Fibroblast of lung (primary cell): ENCODE data around the gene KIAA0232. TPM values are rescaled to one million over a fixed set of nuclear protein-coding genes. Genes with fewer than 3 reads are reported as not detected.

ENCODE experiments used
- DNase-seq, 2 donors: peaks; one replicate each; pipeline versions ENCODE4 v3.0.0 to v3.0.0-alpha.2; 2010; ENCODE audit warnings: low read depth in 2 of 2
- H2AFZ ChIP-seq: 2 replicates; pipeline ENCODE4 v1.5.1; 2012; ENCODE audit warnings: low read length, control low read depth, inconsistent platforms
- H3K27ac ChIP-seq: 2 replicates; pipeline ENCODE4 v1.5.1; 2011; ENCODE audit warnings: low read length, control low read depth; ENCODE audit not compliant: insufficient read depth
- H3K27me3 ChIP-seq: 2 replicates; pipeline ENCODE4 v1.5.1; 2011; ENCODE audit warnings: mild to moderate bottlenecking, low read length; ENCODE audit not compliant: control insufficient read depth, insufficient read depth
- H3K36me3 ChIP-seq: 2 replicates; pipeline ENCODE4 v1.5.1; 2011; ENCODE audit warnings: low read length; ENCODE audit not compliant: control insufficient read depth, insufficient read depth
- H3K4me1 ChIP-seq: 2 replicates; pipeline ENCODE4 v1.5.1; 2011; ENCODE audit warnings: low read length; ENCODE audit not compliant: control insufficient read depth, insufficient read depth; ENCODE audit errors: extremely low read depth
- H3K4me2 ChIP-seq: 2 replicates; pipeline ENCODE4 v1.5.1; 2011; ENCODE audit warnings: low read length, control low read depth; ENCODE audit not compliant: insufficient read depth; ENCODE audit errors: extremely low read depth
- H3K4me3 ChIP-seq, 4 experiments: fragments of 200-600 bp in 1 of 4; sonication (generic) in 1 of 4; replicated peaks in 1 of 4; 2 replicates each; pipeline ENCODE4 v1.5.1; 2011 to 2016; ENCODE audit warnings: low read length in 4 of 4, low read depth in 3 of 4, mild to moderate bottlenecking in 3 of 4, control low read depth in 2 of 4, inconsistent platforms in 1 of 4, mixed read lengths in 1 of 4; ENCODE audit not compliant: insufficient read depth in 1 of 4; ENCODE audit errors: control extremely low read depth in 1 of 4
- H3K79me2 ChIP-seq: 2 replicates; pipeline ENCODE4 v1.5.1; 2012; ENCODE audit warnings: mild to moderate bottlenecking, low read length, inconsistent platforms; ENCODE audit not compliant: control insufficient read depth, insufficient read depth
- H3K9ac ChIP-seq: 2 replicates; pipeline ENCODE4 v1.5.1; 2011; ENCODE audit warnings: mild to moderate bottlenecking, low read length, control low read depth; ENCODE audit not compliant: insufficient read depth
- H3K9me3 ChIP-seq: 2 replicates; pipeline ENCODE4 v1.5.1; 2012; ENCODE audit warnings: low read depth, low read length; ENCODE audit not compliant: control insufficient read depth, insufficient read depth
- H4K20me1 ChIP-seq: 2 replicates; pipeline ENCODE4 v1.5.1; 2011; ENCODE audit warnings: low read length; ENCODE audit not compliant: control insufficient read depth, insufficient read depth; ENCODE audit errors: extremely low read depth
- EZH2 ChIP-seq: IDR thresholded peaks from 2 replicates; pipeline ENCODE4 v1.5.1; 2012; ENCODE audit warnings: low read length, control low read depth, mild to moderate bottlenecking; ENCODE audit errors: missing control alignments
- polyA plus RNA-seq, 2 donors: library from polyadenylated mRNA; depleted of rRNA in 1 of 2; stranded (reverse) in 1 of 2; unstranded in 1 of 2; fragments of >200 nt; gene quantifications; 2 replicates each; pipeline ENCODE4 v1.2.1, GENCODE V29; 2011 to 2012; ENCODE audit warnings: missing spikeins in 1 of 2
- total RNA-seq: library from RNA; depleted of rRNA; stranded (reverse); fragments of >200 nt; gene quantifications from 2 replicates; pipeline ENCODE4 v1.2.1, GENCODE V29; 2014
- TF ChIP-seq, protein P1 (sequence below), 2 donors: IDR thresholded peaks in 1 of 2; conservative IDR thresholded peaks in 1 of 2; 1 replicate in 1 of 2; 2 replicates in 1 of 2; pipeline ENCODE4 v1.5.1; 2011 to 2012; ENCODE audit warnings: low read length in 2 of 2, control low read depth in 1 of 2, inconsistent platforms in 1 of 2, low read depth in 1 of 2, mild to moderate bottlenecking in 1 of 2

The KIAA0232 gene
- total and polyA plus RNA-seq, 2 donors (not counting 1 experiment from before 2014, with no cell fraction given), result 18.0 to 18.8 TPM

DNA sequence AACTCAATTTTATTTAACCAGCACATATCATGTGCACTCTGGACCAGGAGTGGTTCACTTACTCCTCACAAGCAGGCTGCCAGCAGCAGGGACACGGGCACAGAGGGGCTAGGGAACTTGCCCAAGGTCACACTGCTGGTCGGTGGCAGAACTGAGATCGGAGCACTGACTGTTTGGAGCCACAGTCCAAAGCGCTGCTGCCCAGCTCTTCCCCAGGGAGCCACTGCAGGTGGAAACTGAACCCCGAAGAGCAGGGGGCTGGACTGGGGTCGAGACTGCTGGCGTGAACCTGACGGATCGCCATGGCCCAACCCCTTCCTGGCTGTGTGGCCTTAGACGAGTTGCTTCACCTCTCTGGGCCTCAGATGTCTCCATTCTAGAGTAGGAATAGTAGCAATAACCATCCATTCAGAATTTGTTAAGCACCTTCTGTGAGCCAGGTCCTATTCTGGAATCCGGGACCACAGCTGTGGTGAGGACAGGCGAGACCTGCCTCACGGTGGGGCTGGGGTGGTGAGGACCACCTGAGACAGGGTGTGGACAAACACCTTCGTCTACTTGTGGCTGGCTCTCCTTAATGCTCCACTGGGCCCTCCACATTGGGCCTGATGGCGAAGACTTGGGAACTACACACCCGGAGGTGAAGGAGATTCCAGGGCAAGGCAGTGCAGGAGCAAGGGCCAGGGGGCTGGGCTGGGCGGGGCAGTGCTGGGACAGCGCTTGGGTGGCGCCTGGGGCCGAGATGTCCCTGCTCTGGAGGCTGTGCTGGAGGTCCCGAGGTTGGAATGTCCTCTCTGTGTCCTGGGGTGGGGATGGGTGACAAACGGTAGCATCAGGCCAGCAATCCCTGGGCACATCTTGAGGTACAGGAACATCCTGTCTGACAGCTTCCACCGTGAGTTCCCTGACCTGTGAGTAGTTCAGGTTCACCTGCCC lies 32.0 kb upstream of the KIAA0232 start:
- no peaks in the 10 kb centered on the region for H3K27me3 ChIP-seq
- DNase-seq, result no peak
- H3K27ac ChIP-seq, result no peak overlapping the region
- H3K79me2 ChIP-seq, result no peaks in the 10 kb centered on the region
- H3K9ac ChIP-seq, result no peak overlapping the region
- H3K9me3 ChIP-seq, result no peaks in the 10 kb centered on the region
- H4K20me1 ChIP-seq, result no peaks in the 10 kb centered on the region
- no peak overlapping the region for H3K4me3 ChIP-seq
- H3K4me2 ChIP-seq, result no peak overlapping the region
- H3K36me3 ChIP-seq, result no peaks in the 10 kb centered on the region
- TF ChIP-seq, protein P1, sequence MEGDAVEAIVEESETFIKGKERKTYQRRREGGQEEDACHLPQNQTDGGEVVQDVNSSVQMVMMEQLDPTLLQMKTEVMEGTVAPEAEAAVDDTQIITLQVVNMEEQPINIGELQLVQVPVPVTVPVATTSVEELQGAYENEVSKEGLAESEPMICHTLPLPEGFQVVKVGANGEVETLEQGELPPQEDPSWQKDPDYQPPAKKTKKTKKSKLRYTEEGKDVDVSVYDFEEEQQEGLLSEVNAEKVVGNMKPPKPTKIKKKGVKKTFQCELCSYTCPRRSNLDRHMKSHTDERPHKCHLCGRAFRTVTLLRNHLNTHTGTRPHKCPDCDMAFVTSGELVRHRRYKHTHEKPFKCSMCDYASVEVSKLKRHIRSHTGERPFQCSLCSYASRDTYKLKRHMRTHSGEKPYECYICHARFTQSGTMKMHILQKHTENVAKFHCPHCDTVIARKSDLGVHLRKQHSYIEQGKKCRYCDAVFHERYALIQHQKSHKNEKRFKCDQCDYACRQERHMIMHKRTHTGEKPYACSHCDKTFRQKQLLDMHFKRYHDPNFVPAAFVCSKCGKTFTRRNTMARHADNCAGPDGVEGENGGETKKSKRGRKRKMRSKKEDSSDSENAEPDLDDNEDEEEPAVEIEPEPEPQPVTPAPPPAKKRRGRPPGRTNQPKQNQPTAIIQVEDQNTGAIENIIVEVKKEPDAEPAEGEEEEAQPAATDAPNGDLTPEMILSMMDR (conservative IDR thresholded peaks at IDR 0.05 in 1 of 2, IDR thresholded peaks at IDR 0.05 in 1 of 2; ENCODE audit: low read depth in 1 of 2, low read length in 2 of 2), result no peak
- no peak for TF ChIP-seq EZH2
- no peak overlapping the region for H2AFZ ChIP-seq
- peaks cover 8% of the 10 kb centered on the region for H3K4me1 ChIP-seq

DNA sequence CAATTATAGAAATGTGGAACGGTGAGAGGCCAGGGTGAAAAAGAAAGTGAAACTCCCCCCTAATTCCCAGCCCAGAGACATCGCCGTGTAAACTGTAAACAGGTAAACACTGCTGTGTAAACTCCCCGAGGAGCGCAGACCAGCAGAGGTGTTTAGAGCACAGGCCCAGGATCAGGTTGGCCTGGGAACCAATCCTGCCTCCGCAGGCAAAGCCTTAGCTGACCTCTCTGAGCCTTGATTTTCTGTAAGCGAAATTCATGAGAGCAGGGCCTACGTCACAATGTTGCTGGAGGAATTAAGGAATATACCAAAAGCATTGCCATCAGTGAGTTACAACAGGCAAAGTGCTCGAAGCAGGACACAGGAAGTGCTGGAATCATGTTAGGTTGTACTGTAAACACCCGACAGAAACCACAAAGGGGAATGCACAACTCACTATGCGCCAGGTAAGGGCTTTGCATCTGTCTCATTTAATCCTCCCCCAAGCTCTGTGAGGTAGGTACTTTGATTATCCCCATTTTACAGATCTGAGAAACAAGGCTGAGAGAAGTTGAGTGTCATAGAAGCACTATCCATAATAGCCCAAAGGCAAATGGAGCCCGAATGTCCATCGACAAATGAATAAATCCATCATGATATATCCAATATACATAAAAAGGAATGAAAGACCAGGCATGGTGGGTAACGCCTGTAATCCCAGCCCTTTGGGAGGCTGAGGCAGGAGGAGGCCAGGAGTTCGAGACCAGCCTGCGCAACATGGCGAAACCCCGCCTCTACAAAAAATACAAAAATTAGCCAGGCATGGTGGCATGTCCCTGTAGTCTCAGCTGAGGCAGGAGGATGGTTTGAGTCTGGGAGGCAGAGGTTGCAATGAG lies 30.7 kb upstream of the KIAA0232 start:
- H2AFZ ChIP-seq, result peak overlapping the region; percentile 59

More for the DNA sequence above, 30.7 kb upstream of the KIAA0232 start:
- H3K27me3 ChIP-seq, result no peaks in the 10 kb centered on the region
- no peak overlapping the region for H3K4me3 ChIP-seq
- TF ChIP-seq, protein P1 (conservative IDR thresholded peaks at IDR 0.05 in 1 of 2, IDR thresholded peaks at IDR 0.05 in 1 of 2; ENCODE audit: low read depth in 1 of 2, low read length in 2 of 2), result no peak
- no peak for TF ChIP-seq EZH2
- no peak overlapping the region for H3K27ac ChIP-seq
- H4K20me1 ChIP-seq, result no peaks in the 10 kb centered on the region
- H3K79me2 ChIP-seq, result no peaks in the 10 kb centered on the region
- H3K4me2 ChIP-seq, result peak overlapping the region; percentile 48
- peaks cover 8% of the 10 kb centered on the region for H3K4me1 ChIP-seq
- H3K9ac ChIP-seq, result no peak overlapping the region
- H3K36me3 ChIP-seq, result no peaks in the 10 kb centered on the region
- no peak for DNase-seq
- H3K9me3 ChIP-seq, result no peaks in the 10 kb centered on the region
